ENCODE measurements around the gene METTL13. TPM values are rescaled to one million over a fixed set of nuclear protein-coding genes. Genes with fewer than 3 reads are reported as not detected.

METTL13 gene
- total RNA-seq, 1 donor from 2014 or later, result 39.8 TPM

GRCh38 chr1:171772312-171772711 is 9.1 kb upstream of the METTL13 start:
- Mint-ChIP-seq H3K36me3 (no peaks in the 10 kb centered on the region), H3K9me3 (no peaks in the 10 kb centered on the region), H3K27ac (no peak overlapping the region), H3K4me1 (ENCODE audit: unreplicated experiment) (no peaks in the 10 kb centered on the region), H3K27me3 (peaks cover 10% of the 10 kb centered on the region), H3K4me3 (no peak overlapping the region)
- no peak for TF ChIP-seq CTCF (conservative IDR thresholded peaks at IDR 0.05)
- DNase-seq (ENCODE audit: extremely low spot score, unreplicated experiment), result no peak

- no peak for TF ChIP-seq CTCF (conservative IDR thresholded peaks at IDR 0.05)
- Mint-ChIP-seq H3K9me3 (no peaks in the 10 kb centered on the region), H3K27me3 (peaks cover 5% of the 10 kb centered on the region), H3K4me1 (ENCODE audit: unreplicated experiment) (peaks cover 30% of the 10 kb centered on the region), H3K4me3 (peak overlapping the region; percentile 99), H3K36me3 (peaks cover 12% of the 10 kb centered on the region), H3K27ac (peak overlapping the region; percentile 98)
- DNase-seq (ENCODE audit: extremely low spot score, unreplicated experiment), result no peak
Observed at GRCh38 chr1:171780583-171781175, 781 bp upstream of the METTL13 start.

- Mint-ChIP-seq H3K4me3 (peak overlapping the region; percentile 99), H3K27me3 (no peaks in the 10 kb centered on the region), H3K27ac (no peak overlapping the region)
Observed at GRCh38 chr1:171783816-171784530, 2.5 kb downstream of the METTL13 start.

GRCh38 chr1:171784784-171785183 is 3.3 kb downstream of the METTL13 start:
- no peak for DNase-seq (ENCODE audit: extremely low spot score, unreplicated experiment)
- H3K4me3 Mint-ChIP-seq, result peak overlapping the region; percentile 58
- H3K27ac Mint-ChIP-seq, result peak overlapping the region; percentile 71
- no peaks in the 10 kb centered on the region for H3K9me3 Mint-ChIP-seq
- peaks cover 33% of the 10 kb centered on the region for H3K36me3 Mint-ChIP-seq
- peaks cover 30% of the 10 kb centered on the region for H3K4me1 Mint-ChIP-seq (ENCODE audit: unreplicated experiment)
- TF ChIP-seq CTCF (conservative IDR thresholded peaks at IDR 0.05), result no peak
- H3K27me3 Mint-ChIP-seq, result no peaks in the 10 kb centered on the region

More at GRCh38 chr1:171783816-171784530, 2.5 kb downstream of the METTL13 start:
- Mint-ChIP-seq H3K36me3 (peaks cover 28% of the 10 kb centered on the region), H3K9me3 (no peaks in the 10 kb centered on the region), H3K4me1 (ENCODE audit: unreplicated experiment) (peaks cover 30% of the 10 kb centered on the region)
- no peak for DNase-seq (ENCODE audit: extremely low spot score, unreplicated experiment)
- no peak for TF ChIP-seq CTCF (conservative IDR thresholded peaks at IDR 0.05)

GRCh38 chr1:171785766-171786165 is 4.3 kb downstream of the METTL13 start:
- H3K4me1 Mint-ChIP-seq (ENCODE audit: unreplicated experiment), result peaks cover 30% of the 10 kb centered on the region
- H3K27me3 Mint-ChIP-seq, result no peaks in the 10 kb centered on the region
- H3K4me3 Mint-ChIP-seq, result no peak overlapping the region
- peaks cover 38% of the 10 kb centered on the region for H3K36me3 Mint-ChIP-seq
- H3K9me3 Mint-ChIP-seq, result no peaks in the 10 kb centered on the region
- no peak overlapping the region for H3K27ac Mint-ChIP-seq
- TF ChIP-seq CTCF (conservative IDR thresholded peaks at IDR 0.05), result no peak
- no peak for DNase-seq (ENCODE audit: extremely low spot score, unreplicated experiment)

All from type B pancreatic cell (in vitro differentiated cells).